Measurements from ENCODE around the gene SGK1.

DNA sequence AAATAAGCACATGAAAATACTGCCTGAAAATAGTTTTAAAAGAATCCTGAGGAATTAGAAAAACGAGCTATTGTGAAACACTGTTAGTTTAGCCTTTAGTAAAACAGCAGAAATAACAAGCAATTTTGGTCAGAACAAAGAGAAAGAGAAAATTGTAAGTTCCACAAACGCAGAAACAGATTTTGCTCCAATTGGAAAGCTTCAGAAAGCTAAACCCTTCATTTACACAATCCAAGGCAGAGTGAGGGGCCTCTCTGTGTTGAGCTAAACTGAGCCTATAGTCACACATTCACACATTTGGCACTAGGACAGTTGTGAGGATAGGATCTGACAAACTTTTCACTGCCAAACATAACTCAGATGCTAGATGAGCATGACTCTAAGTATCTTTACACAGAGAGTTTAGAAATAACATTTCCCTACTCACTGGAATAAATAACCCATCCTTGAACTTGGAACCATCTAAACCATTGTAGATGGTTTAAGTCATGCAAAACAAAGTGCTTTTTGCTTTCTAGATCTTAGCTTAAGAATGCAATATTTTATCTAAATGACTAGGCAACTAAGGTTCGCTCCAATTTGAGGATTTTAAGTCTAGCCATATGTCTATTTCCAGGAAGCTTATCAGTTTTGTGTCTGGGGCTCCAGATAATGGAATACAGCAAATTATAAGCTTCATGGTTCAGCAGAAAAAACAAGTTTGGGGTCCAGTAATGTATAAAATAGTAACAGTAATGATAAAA is 122.6 kb downstream of the SGK1 start:
- TF ChIP-seq FOXP2 (optimal IDR thresholded peaks at IDR 0.05; ENCODE audit: control extremely low read depth, extremely low read length, insufficient read depth) = no peak
- no peak for TF ChIP-seq POLR2AphosphoS5 (IDR thresholded peaks at IDR 0.05; ENCODE audit: borderline replicate concordance, low read depth, low read length)
